Left hindlimb (tissue), 1 donor: ENCODE results near the gene FAM241A.

Experiments used
- DNase-seq: peaks from one replicate; pipeline ENCODE4 v3.0.0-alpha.2; 2018

The FAM241A gene

GRCh38 chr4:112222219-112222955, 77.1 kb downstream of the FAM241A start:
- no peak for DNase-seq

- DNase-seq: no peak
Measured at GRCh38 chr4:112225157-112225556, 79.9 kb downstream of the FAM241A start.

GRCh38 chr4:112230879-112231778, 85.9 kb downstream of the FAM241A start:
- peak; percentile 99 for DNase-seq

- peak; percentile 89 for DNase-seq
Measured at GRCh38 chr4:112231779-112232713, 86.8 kb downstream of the FAM241A start, which contains the start of gene AP1AR. TSS of gene AP1AR (plus strand) at chr4:112231787. CDS start at chr4:112232092, 305 bp downstream.

- peak; percentile 54 for DNase-seq
Measured at GRCh38 chr4:112234952-112235609, 89.8 kb downstream of the FAM241A start.

- no peak for DNase-seq
Measured at GRCh38 chr4:112236040-112236439, 90.8 kb downstream of the FAM241A start.

GRCh38 chr4:112238833-112239232, 93.6 kb downstream of the FAM241A start:
- DNase-seq: no peak
